Right lobe of liver (tissue), 6 donors: Measurements from ENCODE around the gene NUDT1. TPM values are rescaled to one million over a fixed set of nuclear protein-coding genes. Genes with fewer than 3 reads are reported as not detected.
A peak's percentile ranks its signal among the peaks of the same experiment; 100 is the strongest.

Experiments
- ATAC-seq, 4 donors: fragments of 200-7000 bp; cut with Tn5 transposase; one replicate each; pipeline ENCODE4 v1.9.1; 2020; ENCODE audit warnings: mild to moderate bottlenecking in 4 of 4, moderate library complexity in 4 of 4
- DNase-seq, 3 donors: peaks; one replicate each; pipeline ENCODE4 v3.0.0-alpha.2; 2020
- H3K27ac ChIP-seq, 3 donors: fragments of 200-600 bp; one replicate each; pipeline ENCODE4 v1.8.0; 2022
- H3K27me3 ChIP-seq, 2 donors: fragments of 200-600 bp; one replicate each; pipeline ENCODE4 v1.8.0; 2022
- H3K36me3 ChIP-seq, 4 donors: fragments of 200-600 bp; sonication (generic) in 1 of 4; one replicate each; pipeline versions ENCODE4 v1.5.1 to v1.8.0; 2017 to 2022; ENCODE audit warnings: control low read depth in 1 of 4
- H3K4me1 ChIP-seq, 4 donors: fragments of 200-600 bp; sonication (generic) in 1 of 4; one replicate each; pipeline versions ENCODE4 v1.5.1 to v1.8.0; 2017 to 2022; ENCODE audit warnings: control low read depth in 1 of 4
- H3K4me3 ChIP-seq, 3 donors: fragments of 200-600 bp; one replicate each; pipeline ENCODE4 v1.8.0; 2022
- H3K9me3 ChIP-seq, 4 donors: fragments of 200-600 bp; sonication (generic) in 1 of 4; one replicate each; pipeline versions ENCODE4 v1.5.1 to v1.8.0; 2017 to 2022; ENCODE audit warnings: control low read depth in 1 of 4
- CTCF ChIP-seq, 4 donors: fragments of 200-600 bp in 3 of 4; fragments of 450-650 bp in 1 of 4; IDR thresholded peaks; one replicate each; pipeline versions ENCODE4 v1.5.1 to v1.8.0; 2016 to 2022; ENCODE audit warnings: antibody characterized with exemption in 4 of 4, mild to moderate bottlenecking in 2 of 4
- POLR2A ChIP-seq: fragments of 450-650 bp; IDR thresholded peaks from one replicate; pipeline ENCODE4 v1.6.1; 2017; ENCODE audit warnings: antibody characterized with exemption, mild to moderate bottlenecking
- WGBS: methylation state at CpG from one replicate; pipeline ENCODE4 v1.1.6; 2018; ENCODE audit warnings: low coverage, low lambda C conversion rate; ENCODE audit not compliant: insufficient coverage; ENCODE audit errors: missing lambda C conversion rate; 5-methylcytosine and 5-hydroxymethylcytosine counted together
- intact Hi-C, 2 donors: fragments of 100-400 bp; cut with DNase I; formaldehyde crosslinking; loops; one replicate each; pipeline versions ENCODE4 v1.11.2 to v1.14.1; 2022
- total RNA-seq, 6 experiments: library from RNA; depleted of rRNA in 2 of 6; stranded (reverse); fragments of >200 nt in 2 of 6; fragmentation: NEBNext Ultra II Directional in 3 of 6; extraction: Animal tissue kit (Norgen Biotek cat#: 25700) in 3 of 6; gene quantifications; one replicate each; pipeline versions ENCODE4 v1.1.0 to v1.2.4, GENCODE V29; 2016 to 2023
- donor health status: DM: no; HTN: yes; CAD: no.
- donor health status: DM: no; HTN: no; CAD: no.
- donor health status: DM: no; HTN: no; CAD: no.
- donor health status: DM: no; HTN: yes; CAD: no.
- donor health status: DM: no; HTN: yes; CAD: no.

NUDT1 gene
- total RNA-seq, 6 experiments from 2014 or later: 1.6 to 4.1 (median 2.3) TPM

DNA sequence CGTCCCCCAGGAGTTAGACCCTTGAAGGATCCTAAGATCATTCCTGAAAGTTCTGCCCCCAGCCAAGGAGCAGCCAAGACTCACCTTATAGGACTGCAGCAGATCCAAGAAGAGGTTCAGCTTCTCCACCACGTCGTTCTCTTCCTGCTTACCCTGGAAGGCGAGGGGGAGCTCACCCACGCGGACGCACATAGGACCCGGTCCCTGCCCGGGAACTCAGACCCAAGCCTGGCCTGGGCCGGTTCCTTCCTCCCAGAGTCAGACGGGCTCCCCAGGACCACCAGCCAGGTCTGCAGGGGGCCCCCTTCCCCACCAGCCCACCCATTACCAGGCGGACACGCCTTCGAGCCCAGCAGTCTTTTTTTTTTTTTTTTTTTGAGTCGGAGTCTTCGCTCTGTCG lies 15.6 kb downstream of the NUDT1 start:
- Histone ChIP-seq H3K9me3 (no peaks in the 10 kb centered on the region), H3K27ac (no peak overlapping the region), H3K36me3 (peaks cover 0 to 19% (median 0%) of the 10 kb centered on the region in 4 donors), H3K27me3 (no peaks in the 10 kb centered on the region), H3K4me3 (no peak overlapping the region), H3K4me1 (no peaks in the 10 kb centered on the region)
- 91% methylated on average over 4 of the region's 17 CpGs for WGBS
- TF ChIP-seq POLR2A (no peak), CTCF (IDR thresholded peaks at IDR 0.05) (no peak)
- DNase-seq: no peak
- no peak for ATAC-seq
- intact Hi-C loops: no loop called here

DNA sequence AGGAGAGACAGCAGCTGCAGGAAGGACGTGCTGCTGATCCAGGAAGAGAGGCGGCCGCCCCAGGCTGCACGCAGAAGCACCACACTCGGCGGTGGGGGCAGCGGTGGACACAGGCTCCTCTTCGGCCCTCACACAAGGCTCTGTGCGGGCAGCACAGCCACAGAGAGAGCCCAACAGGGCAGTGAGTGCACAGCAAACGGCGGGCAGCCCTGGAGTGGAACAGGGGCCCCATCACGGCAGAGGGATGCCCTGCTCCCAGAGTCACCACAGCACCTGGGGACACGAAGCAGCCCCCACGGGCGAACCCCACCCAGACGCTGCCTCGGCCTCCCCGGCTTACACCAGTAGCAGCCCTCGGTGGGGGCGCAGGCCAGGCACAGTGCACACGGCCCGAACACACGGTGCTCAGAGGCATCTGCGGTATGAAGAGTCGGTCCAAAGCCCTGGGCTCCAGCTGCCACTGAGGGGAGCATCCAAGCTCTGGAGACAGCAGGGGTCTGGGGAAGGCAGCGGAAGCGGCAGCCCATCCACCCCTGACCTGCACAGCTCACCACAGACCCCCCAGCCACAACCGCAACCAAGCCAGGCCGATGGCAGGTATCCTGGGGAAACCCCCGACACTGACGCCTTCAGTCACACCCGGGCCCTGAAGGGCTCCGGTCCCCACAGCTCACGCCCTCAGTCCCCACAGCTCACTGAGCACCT lies 16.8 kb downstream of the NUDT1 start:
- Histone ChIP-seq H3K36me3 (peaks cover 0 to 19% (median 0%) of the 10 kb centered on the region in 4 donors), H3K27me3 (no peaks in the 10 kb centered on the region), H3K4me3 (no peak overlapping the region), H3K9me3 (no peaks in the 10 kb centered on the region), H3K4me1 (no peaks in the 10 kb centered on the region), H3K27ac (no peak overlapping the region)
- DNase-seq (peak in 1 of 3 donors; percentile 46), ATAC-seq (peak in 1 of 4 donors; percentile 6)
- intact Hi-C loops: no loop called here
- TF ChIP-seq POLR2A: no peak
- TF ChIP-seq CTCF (IDR thresholded peaks at IDR 0.05): no peak
- WGBS: no CpG with 5 or more reads among the region's 34 CpGs

GRCh38 chr7:2259480-2259879 lies 17.5 kb downstream of the NUDT1 start:
- H3K9me3 ChIP-seq: no peaks in the 10 kb centered on the region
- no peaks in the 10 kb centered on the region for H3K4me1 ChIP-seq
- intact Hi-C loops: no loop called here
- H3K4me3 ChIP-seq: no peak overlapping the region
- no peak overlapping the region for H3K27ac ChIP-seq
- no peak for DNase-seq
- TF ChIP-seq POLR2A (no peak), CTCF (IDR thresholded peaks at IDR 0.05) (no peak)
- peaks cover 0 to 18% (median 0%) of the 10 kb centered on the region in 4 donors for H3K36me3 ChIP-seq
- H3K27me3 ChIP-seq: no peaks in the 10 kb centered on the region
- no peak for ATAC-seq
- 84% methylated on average over 7 of the region's 9 CpGs for WGBS

DNA sequence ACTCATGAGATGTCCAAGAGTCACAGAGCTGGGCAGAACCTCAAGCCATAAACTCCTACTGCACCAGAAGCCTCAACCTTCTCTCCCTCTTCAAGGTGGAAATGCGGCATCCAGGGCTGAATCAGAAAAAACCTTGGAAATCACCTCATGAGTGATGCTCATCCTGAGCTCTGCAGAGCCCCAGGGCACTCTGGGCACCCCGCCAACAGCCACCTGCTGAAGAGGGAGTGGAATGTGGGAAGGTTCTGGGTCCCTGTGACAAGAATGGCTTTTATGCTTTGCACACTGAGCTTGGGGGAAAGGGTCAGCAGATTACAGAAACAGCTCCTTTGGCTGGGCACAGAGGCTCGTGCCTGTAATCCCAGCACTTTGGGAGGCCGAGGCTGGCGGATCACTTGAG lies 18.8 kb downstream of the NUDT1 start:
- Histone ChIP-seq H3K27me3 (no peaks in the 10 kb centered on the region), H3K4me1 (no peaks in the 10 kb centered on the region), H3K4me3 (no peak overlapping the region), H3K9me3 (no peaks in the 10 kb centered on the region), H3K27ac (no peak overlapping the region), H3K36me3 (peaks cover 0 to 14% (median 0%) of the 10 kb centered on the region in 4 donors)
- no peak for ATAC-seq
- intact Hi-C loops: no loop called here
- 100% methylated on average over 2 of the region's 5 CpGs for WGBS
- TF ChIP-seq POLR2A (no peak), CTCF (IDR thresholded peaks at IDR 0.05) (no peak)
- DNase-seq: peak in 1 of 3 donors; percentile 45
